CD4-positive, CD25-positive, alpha-beta regulatory T cell (primary cell): ENCODE measurements around the gene IGFL1. TPM values are rescaled to one million over a fixed set of nuclear protein-coding genes. Genes with fewer than 3 reads are reported as not detected.
"Not testable (repeated sequence)": the region's sequence is repeated elsewhere in the genome, so short reads cannot be mapped to it uniquely, and the experiment has no call there.

Experiments used
- ATAC-seq, 2 donors: fragments of 150-1000 bp; cut with Tn5 transposase; one replicate each; pipeline ENCODE4 v1.10.0; 2021; ENCODE audit warnings: low read depth in 2 of 2, moderate number of reproducible peaks in 2 of 2, moderate library complexity in 1 of 2
- DNase-seq, 3 donors: peaks; one replicate each; pipeline versions ENCODE4 v3.0.0 to v3.0.0-alpha.2; 2012 to 2022; ENCODE audit warnings: mixed read lengths in 1 of 3
- H3K27ac ChIP-seq: one replicate; pipeline ENCODE4 v1.7.0; 2013; ENCODE audit warnings: mild to moderate bottlenecking, low read length; ENCODE audit not compliant: insufficient read depth, poor library complexity, severe bottlenecking
- H3K27me3 ChIP-seq: one replicate; pipeline ENCODE4 v1.7.0; 2013; ENCODE audit warnings: low read length; ENCODE audit not compliant: control insufficient read depth, insufficient read depth
- H3K36me3 ChIP-seq: one replicate; pipeline ENCODE4 v1.7.0; 2013; ENCODE audit warnings: mild to moderate bottlenecking, low read length, moderate library complexity; ENCODE audit not compliant: control insufficient read depth, insufficient read depth
- H3K4me1 ChIP-seq: 2 replicates; pipeline ENCODE4 v1.7.0; 2013; ENCODE audit warnings: mild to moderate bottlenecking, low read length; ENCODE audit not compliant: insufficient read depth, control insufficient read depth, poor library complexity, severe bottlenecking
- H3K4me3 ChIP-seq: one replicate; pipeline ENCODE4 v1.7.0; 2013; ENCODE audit warnings: low read depth, mild to moderate bottlenecking, low read length, moderate library complexity
- H3K9me3 ChIP-seq, 2 experiments: 1 replicate in 1 of 2; 2 replicates in 1 of 2; pipeline ENCODE4 v1.7.0; 2013; ENCODE audit warnings: low read length in 2 of 2, mild to moderate bottlenecking in 1 of 2, moderate library complexity in 1 of 2; ENCODE audit not compliant: control insufficient read depth in 2 of 2
- H3K27ac Mint-ChIP-seq, 3 donors: one replicate each; pipeline ENCODE4 v1.8.0; 2020 to 2022; ENCODE audit warnings: mild to moderate bottlenecking in 3 of 3, mixed read lengths in 3 of 3, moderate library complexity in 2 of 3
- H3K27me3 Mint-ChIP-seq: one replicate; pipeline ENCODE4 v1.8.0; 2022; ENCODE audit warnings: mild to moderate bottlenecking, mixed read lengths
- H3K36me3 Mint-ChIP-seq: one replicate; pipeline ENCODE4 v1.8.0; 2020; ENCODE audit warnings: mixed read lengths
- H3K4me1 Mint-ChIP-seq, 4 donors: one replicate each; pipeline ENCODE4 v1.8.0; 2020 to 2022; ENCODE audit warnings: mixed read lengths in 4 of 4, mild to moderate bottlenecking in 1 of 4
- H3K4me3 Mint-ChIP-seq, 4 donors: one replicate each; pipeline ENCODE4 v1.8.0; 2020 to 2022; ENCODE audit warnings: mild to moderate bottlenecking in 4 of 4, mixed read lengths in 4 of 4, moderate library complexity in 3 of 4
- H3K9me3 Mint-ChIP-seq, 7 donors: one replicate each; pipeline ENCODE4 v1.8.0; 2020 to 2022; ENCODE audit warnings: mixed read lengths in 7 of 7, mild to moderate bottlenecking in 3 of 7, moderate library complexity in 2 of 7
- polyA plus RNA-seq, 4 donors: library from polyadenylated mRNA; unstranded; fragments of 300-500 nt; fragmentation: Illumina TruSeq; gene quantifications; one replicate each; pipeline ENCODE4 v1.2.3, GENCODE V29; 2021
- total RNA-seq: library from RNA; stranded (reverse); gene quantifications from one replicate; pipeline ENCODE4 v1.2.3, GENCODE V29; 2022

IGFL1 gene
- total and polyA plus RNA-seq, 5 donors from 2014 or later = not detected

DNA sequence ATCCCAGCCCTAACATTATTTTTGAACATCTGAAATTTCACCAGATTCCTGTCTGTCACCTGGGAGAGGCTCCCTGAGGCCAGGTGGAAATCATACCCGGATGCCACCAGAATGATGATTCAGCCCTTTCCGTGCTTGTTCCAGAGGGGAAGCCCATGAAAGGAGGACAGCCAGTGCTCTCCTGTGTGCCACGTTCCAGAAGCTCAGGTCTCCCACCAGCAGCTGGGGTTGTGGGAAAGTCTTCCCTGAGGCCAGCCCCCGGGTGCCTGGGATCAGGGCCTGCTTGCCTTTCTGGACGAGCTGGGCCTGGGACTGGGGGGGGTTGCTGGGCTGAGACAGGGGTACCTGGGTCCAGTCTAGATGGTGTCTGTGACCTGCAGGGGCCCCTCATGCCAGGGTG is 25.5 kb upstream of the IGFL1 start:
- no peak overlapping the region for H3K27ac Mint-ChIP-seq
- no peak overlapping the region for H3K4me3 Mint-ChIP-seq
- H3K4me1 Mint-ChIP-seq = peaks cover 0 to 6% (median under 1%) of the 10 kb centered on the region in 4 donors
- no peaks in the 10 kb centered on the region for H3K9me3 Mint-ChIP-seq
- Histone ChIP-seq H3K4me3 (no peak overlapping the region), H3K9me3 (no peaks in the 10 kb centered on the region), H3K36me3 (no peaks in the 10 kb centered on the region), H3K4me1 (no peaks in the 10 kb centered on the region), H3K27ac (no peak overlapping the region), H3K27me3 (no peaks in the 10 kb centered on the region)
- no peak for DNase-seq
- ATAC-seq = no peak
- H3K36me3 Mint-ChIP-seq = no peaks in the 10 kb centered on the region
- H3K27me3 Mint-ChIP-seq = peaks cover 19% of the 10 kb centered on the region

DNA sequence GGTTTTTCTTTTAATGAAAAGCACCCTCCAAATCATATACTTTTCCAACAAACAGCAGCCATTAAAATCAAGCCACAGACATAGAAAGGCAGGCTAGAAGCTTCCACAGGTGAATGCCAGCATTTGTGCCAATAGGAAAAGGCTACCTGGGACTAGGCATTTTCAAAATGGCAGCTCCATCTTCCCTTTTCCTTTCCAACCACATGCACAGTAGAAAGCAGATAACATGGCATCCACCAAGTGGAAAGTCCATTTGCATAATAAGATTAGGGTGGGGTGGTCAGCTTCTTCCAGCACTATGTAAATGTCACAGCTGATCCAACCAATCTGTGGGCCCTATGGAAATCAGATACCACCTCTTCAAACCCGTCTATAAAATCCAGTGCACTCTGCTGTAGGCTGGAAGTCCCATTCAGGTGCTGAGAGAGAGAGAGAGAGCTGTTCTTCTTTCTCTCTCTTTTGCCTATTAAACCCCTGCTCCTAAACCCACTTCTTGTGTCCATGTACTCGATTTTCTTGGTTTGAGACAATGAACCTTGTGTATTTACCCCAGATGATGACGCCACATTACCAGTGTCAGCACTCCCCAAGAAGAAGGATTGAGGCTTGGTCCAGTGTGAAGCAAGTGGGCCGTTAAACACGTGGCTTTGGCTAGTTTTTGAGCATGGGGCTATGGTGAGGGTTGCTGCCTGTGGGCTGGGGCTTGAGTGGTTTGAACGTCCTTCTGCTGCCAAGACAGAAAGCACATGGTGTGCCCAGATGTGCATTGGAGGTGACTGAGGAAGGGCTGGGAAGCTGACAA is 24.2 kb upstream of the IGFL1 start:
- Mint-ChIP-seq H3K4me3 (no peak overlapping the region), H3K4me1 (peaks cover 0 to 6% (median 3%) of the 10 kb centered on the region in 4 donors), H3K27ac (no peak overlapping the region), H3K9me3 (peaks cover 0 to 2% (median 0%) of the 10 kb centered on the region in 7 donors), H3K27me3 (peaks cover 19% of the 10 kb centered on the region), H3K36me3 (no peaks in the 10 kb centered on the region)
- DNase-seq = no peak
- H3K4me3 ChIP-seq = no peak overlapping the region
- H3K27me3 ChIP-seq = no peaks in the 10 kb centered on the region
- no peak for ATAC-seq
- H3K36me3 ChIP-seq = no peaks in the 10 kb centered on the region
- no peaks in the 10 kb centered on the region for H3K4me1 ChIP-seq
- no peak overlapping the region for H3K27ac ChIP-seq
- H3K9me3 ChIP-seq = no peaks in the 10 kb centered on the region

DNA sequence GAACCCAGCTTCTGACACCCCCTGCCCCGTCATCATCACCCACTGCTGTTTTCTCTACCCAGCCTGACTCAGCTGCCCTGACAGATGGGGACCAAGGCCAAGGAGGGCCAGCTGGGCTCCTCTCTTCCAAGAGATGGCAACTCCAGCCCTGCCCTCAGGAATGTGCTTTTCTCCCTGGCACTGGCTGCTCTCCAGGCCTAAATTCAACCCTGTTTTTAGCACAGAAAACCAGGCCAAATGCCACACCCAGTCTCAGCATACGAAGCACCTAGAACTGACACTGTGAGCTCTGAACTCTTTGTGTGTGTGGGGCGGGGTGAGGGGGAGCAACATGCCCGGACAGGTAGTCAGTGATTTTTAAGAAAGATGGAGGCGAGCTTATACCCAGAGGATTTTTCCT is 23.4 kb upstream of the IGFL1 start:
- no peak for ATAC-seq
- no peak overlapping the region for H3K27ac Mint-ChIP-seq
- Histone ChIP-seq H3K9me3 (no peaks in the 10 kb centered on the region), H3K36me3 (no peaks in the 10 kb centered on the region), H3K4me1 (no peaks in the 10 kb centered on the region), H3K27me3 (no peaks in the 10 kb centered on the region), H3K4me3 (no peak overlapping the region), H3K27ac (no peak overlapping the region)
- no peaks in the 10 kb centered on the region for H3K36me3 Mint-ChIP-seq
- H3K27me3 Mint-ChIP-seq = peaks cover 12% of the 10 kb centered on the region
- no peak for DNase-seq
- H3K9me3 Mint-ChIP-seq = peaks cover 0 to 2% (median 0%) of the 10 kb centered on the region in 7 donors
- H3K4me1 Mint-ChIP-seq = peaks cover 0 to 6% (median 3%) of the 10 kb centered on the region in 4 donors
- H3K4me3 Mint-ChIP-seq = no peak overlapping the region

DNA sequence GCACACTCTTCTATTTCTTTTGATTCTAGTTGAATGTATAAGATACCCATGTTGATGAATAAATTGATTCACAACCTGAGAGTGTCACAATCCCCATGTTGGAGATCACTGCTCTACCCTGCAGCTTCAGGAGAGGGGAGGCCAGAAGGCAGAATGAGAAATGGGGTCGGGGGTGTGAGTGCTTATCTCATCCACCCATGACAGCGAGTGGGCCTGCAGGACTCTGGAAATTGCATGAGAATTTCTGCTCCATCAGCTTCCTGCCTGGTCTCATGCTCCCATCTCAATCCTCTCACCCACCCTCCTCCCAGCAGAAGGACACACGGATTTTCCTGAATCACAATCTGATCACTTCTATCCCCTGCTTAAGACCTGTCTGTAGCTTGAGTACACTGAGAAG is 22.9 kb upstream of the IGFL1 start:
- H3K4me3 ChIP-seq = no peak overlapping the region
- Mint-ChIP-seq H3K36me3 (no peaks in the 10 kb centered on the region), H3K9me3 (peaks cover 0 to 2% (median 0%) of the 10 kb centered on the region in 7 donors), H3K27ac (no peak overlapping the region), H3K27me3 (peaks cover 7% of the 10 kb centered on the region), H3K4me3 (no peak overlapping the region), H3K4me1 (peaks cover 0 to 6% (median 3%) of the 10 kb centered on the region in 4 donors)
- H3K36me3 ChIP-seq = no peaks in the 10 kb centered on the region
- no peaks in the 10 kb centered on the region for H3K27me3 ChIP-seq
- H3K9me3 ChIP-seq = no peaks in the 10 kb centered on the region
- no peak overlapping the region for H3K27ac ChIP-seq
- no peak for DNase-seq
- no peaks in the 10 kb centered on the region for H3K4me1 ChIP-seq
- ATAC-seq = no peak

DNA sequence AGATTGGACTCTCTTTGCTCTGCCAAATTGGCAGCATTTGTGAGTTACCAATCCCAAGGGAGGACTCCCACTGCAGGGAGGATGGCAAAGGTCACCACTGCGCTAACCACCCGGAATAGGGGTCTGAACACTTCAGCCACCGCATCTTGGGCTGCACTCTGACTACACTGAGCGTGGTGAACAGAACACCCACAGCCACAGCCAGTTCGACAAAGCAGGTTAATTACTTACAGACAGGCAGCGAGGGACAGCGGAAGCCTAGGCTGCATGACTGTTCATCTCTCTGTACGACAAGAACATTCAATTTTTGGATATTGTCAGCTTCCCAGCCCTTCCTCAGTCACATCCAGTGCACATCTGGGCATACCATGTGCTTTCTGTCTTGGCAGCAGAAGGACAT is 21.7 kb upstream of the IGFL1 start:
- H3K4me3 ChIP-seq, H3K27ac ChIP-seq, H3K4me3 Mint-ChIP-seq: not testable (repeated sequence)

DNA sequence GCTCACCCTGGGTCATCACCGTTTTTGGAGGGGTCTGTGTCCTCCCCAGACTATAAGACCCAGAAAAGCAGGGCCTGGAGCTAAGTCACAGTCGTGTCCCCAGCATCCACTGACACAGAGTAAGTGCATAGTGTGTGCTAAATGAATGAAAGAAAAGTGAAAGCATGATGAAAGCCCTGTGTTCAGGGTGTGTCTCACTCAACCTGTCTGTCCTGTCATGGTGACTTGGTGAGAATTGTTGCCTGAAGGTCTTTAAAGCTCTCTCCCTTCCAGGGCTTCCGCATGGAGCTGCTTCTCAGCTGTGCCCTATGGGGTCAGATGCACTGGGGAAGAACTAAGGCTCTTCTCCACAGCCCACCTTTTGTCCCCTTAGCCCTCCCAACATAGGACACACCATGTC is 20.5 kb upstream of the IGFL1 start:
- DNase-seq (peak in 1 of 3 donors; percentile 29), ATAC-seq (no peak)
- Histone ChIP-seq H3K36me3 (no peaks in the 10 kb centered on the region), H3K27ac (no peak overlapping the region), H3K4me3 (no peak overlapping the region), H3K27me3 (no peaks in the 10 kb centered on the region), H3K4me1 (no peaks in the 10 kb centered on the region), H3K9me3 (no peaks in the 10 kb centered on the region)
- H3K36me3 Mint-ChIP-seq = no peaks in the 10 kb centered on the region
- H3K27me3 Mint-ChIP-seq = no peaks in the 10 kb centered on the region
- H3K27ac Mint-ChIP-seq = no peak overlapping the region
- H3K4me1 Mint-ChIP-seq = peaks cover 0 to 6% (median 3%) of the 10 kb centered on the region in 4 donors
- no peak overlapping the region for H3K4me3 Mint-ChIP-seq
- peaks cover 0 to 4% (median 0%) of the 10 kb centered on the region in 7 donors for H3K9me3 Mint-ChIP-seq

More for the DNA sequence above, 21.7 kb upstream of the IGFL1 start:
- not testable (repeated sequence) for H3K36me3 ChIP-seq, H3K36me3 Mint-ChIP-seq, H3K4me1 ChIP-seq, H3K27ac Mint-ChIP-seq, H3K4me1 Mint-ChIP-seq, ATAC-seq, H3K9me3 ChIP-seq, H3K27me3 ChIP-seq, H3K27me3 Mint-ChIP-seq, H3K9me3 Mint-ChIP-seq, DNase-seq

DNA sequence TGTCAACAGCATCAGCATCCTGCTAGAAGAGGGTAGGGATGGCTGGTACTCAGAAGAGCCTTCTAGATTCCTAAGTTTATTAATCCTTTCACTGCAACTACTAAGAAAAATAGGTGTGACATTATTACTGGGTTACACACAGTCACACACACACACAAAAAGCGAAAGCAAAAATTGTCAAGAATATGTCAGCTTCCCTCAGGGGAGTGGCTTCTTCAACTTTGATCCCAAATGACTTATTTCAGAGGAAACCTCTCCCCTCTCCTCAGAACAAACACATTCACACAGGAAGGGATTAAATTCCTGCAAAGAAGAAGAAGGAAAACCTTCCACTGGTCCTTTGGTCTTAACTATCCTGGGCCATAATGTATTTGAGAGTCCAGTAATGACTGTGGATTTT is 20.1 kb upstream of the IGFL1 start:
- ATAC-seq = no peak
- H3K36me3 ChIP-seq = no peaks in the 10 kb centered on the region
- no peaks in the 10 kb centered on the region for H3K4me1 ChIP-seq
- Mint-ChIP-seq H3K27me3 (no peaks in the 10 kb centered on the region), H3K4me3 (no peak overlapping the region), H3K27ac (no peak overlapping the region), H3K4me1 (peaks cover 0 to 6% (median 3%) of the 10 kb centered on the region in 4 donors), H3K36me3 (no peaks in the 10 kb centered on the region), H3K9me3 (peaks cover 0 to 4% (median 0%) of the 10 kb centered on the region in 7 donors)
- H3K27ac ChIP-seq = no peak overlapping the region
- H3K9me3 ChIP-seq = no peaks in the 10 kb centered on the region
- peak in 1 of 3 donors; percentile 6 for DNase-seq
- no peaks in the 10 kb centered on the region for H3K27me3 ChIP-seq
- H3K4me3 ChIP-seq = no peak overlapping the region

DNA sequence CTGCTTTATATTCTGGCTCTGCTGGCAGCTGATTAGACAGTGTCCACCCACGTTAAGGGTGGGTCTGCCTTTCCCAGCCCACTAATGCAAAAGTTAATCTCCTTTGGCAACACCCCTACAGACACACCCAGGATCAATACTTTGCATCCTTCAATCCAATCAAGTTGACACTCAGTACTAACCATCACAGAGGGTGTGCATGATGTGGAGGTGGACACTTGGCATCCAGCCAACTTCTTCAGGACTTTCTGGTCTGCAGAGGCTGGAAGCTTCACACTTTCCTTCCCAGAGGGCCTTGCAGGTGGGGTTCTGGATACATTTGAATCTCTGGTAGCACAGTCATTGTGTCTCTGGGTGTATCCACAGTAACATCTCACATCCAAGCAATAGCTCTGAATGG is 18.9 kb upstream of the IGFL1 start:
- Histone ChIP-seq H3K27ac (no peak overlapping the region), H3K4me3 (no peak overlapping the region), H3K9me3 (no peaks in the 10 kb centered on the region), H3K27me3 (no peaks in the 10 kb centered on the region), H3K4me1 (no peaks in the 10 kb centered on the region), H3K36me3 (no peaks in the 10 kb centered on the region)
- H3K4me1 Mint-ChIP-seq = peaks cover 0 to 6% (median 3%) of the 10 kb centered on the region in 4 donors
- H3K9me3 Mint-ChIP-seq = peaks cover 0 to 4% (median 0%) of the 10 kb centered on the region in 7 donors
- H3K36me3 Mint-ChIP-seq = no peaks in the 10 kb centered on the region
- ATAC-seq (no peak), DNase-seq (no peak)
- no peaks in the 10 kb centered on the region for H3K27me3 Mint-ChIP-seq
- no peak overlapping the region for H3K4me3 Mint-ChIP-seq
- no peak overlapping the region for H3K27ac Mint-ChIP-seq
